AG10803 (cell line): ENCODE results near the gene PRR5L.

Experiments
- DNase-seq: peaks from one replicate; pipeline ENCODE4 v3.0.0; 2010; ENCODE audit warnings: low read depth
- H3K4me3 ChIP-seq: 2 replicates; pipeline ENCODE4 v1.5.1; 2011; ENCODE audit warnings: mild to moderate bottlenecking, low read length, control low read depth
- CTCF ChIP-seq: conservative IDR thresholded peaks from 2 replicates; pipeline ENCODE4 v1.5.1; 2011; ENCODE audit warnings: mild to moderate bottlenecking, low read length, control low read depth, inconsistent platforms

The PRR5L gene

DNA sequence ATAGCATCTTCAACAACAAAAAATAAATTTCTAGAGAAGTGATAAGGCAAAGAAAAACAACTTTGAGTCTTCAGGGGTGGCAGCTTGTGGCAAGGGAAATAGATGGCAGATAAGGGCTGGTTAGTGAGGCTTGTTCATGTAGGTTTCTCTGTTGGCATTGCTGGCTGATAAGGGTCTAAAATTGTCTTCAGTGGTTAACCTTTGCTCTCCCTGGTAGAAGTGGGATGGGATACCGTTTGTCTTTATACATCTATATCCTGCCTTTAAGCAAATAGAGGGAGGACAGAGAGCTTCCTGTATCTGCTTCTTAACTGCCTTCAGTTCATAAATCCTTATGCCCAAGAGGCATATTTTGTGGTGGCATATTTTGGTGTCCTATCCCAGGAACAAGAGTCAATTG lies 156.9 kb downstream of the PRR5L start:
- TF ChIP-seq CTCF: no peak
- no peak for DNase-seq
- no peak overlapping the region for H3K4me3 ChIP-seq

DNA sequence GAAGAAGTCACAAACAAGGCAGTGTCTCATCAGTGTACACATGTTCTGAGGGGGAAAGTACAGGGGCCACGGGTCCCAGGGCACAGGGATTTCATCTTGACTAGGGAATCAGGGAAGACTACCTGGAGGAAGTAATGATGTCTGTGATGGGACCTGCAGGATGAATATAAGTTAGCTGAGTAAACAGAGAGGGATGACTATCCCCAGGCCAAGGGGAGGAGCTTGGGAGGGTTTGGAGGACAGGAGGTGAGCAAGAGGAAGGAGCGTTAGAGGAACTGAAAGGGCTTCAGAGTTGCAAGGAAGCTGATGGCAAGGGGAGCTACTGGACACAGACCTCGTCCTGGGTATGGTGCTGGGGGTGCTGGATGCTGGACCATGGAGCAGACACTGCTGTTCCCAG lies 157.6 kb downstream of the PRR5L start:
- TF ChIP-seq CTCF: no peak
- H3K4me3 ChIP-seq: no peak overlapping the region
- no peak for DNase-seq

GRCh38 chr11:36454551-36454940 lies 158.5 kb downstream of the PRR5L start:
- no peak for DNase-seq
- H3K4me3 ChIP-seq: no peak overlapping the region
- TF ChIP-seq CTCF: no peak

DNA sequence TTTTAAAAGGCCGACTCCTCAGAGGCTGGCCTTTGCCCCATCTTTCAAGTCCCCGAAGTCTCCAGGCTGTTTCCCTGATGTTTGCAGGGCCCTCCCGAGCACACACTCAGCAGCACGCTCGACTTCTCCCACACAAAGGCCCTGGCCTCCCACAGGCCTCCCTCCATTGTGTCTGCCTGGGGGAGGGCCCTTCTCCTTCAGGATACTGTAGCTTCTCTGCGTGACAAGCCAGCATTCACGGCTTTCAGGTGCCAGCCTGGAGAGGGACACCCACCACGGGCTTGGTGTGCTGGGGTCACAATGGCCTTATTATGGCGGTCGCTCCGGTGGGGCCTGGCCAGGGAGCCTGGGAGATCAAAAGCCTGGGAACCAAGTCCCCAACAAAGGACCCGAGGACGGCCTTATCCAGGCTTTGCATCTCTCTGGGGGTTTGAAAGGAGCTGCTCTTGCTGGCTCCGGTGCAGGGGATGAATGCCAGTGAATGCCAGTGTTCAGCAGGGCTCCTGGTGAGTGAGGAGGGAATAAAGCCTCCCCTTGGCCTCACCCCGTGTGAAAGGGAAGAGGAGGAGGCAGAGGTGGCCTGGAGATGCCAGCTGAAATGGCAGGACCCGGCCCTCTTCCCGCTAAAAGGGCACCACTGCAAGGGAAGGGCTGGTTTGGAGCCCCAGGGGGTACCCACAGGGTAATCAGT lies 159.0 kb downstream of the PRR5L start:
- no peak for TF ChIP-seq CTCF
- peak; percentile 37 for DNase-seq
- no peak overlapping the region; the same call in 1 of the 2 replicates for H3K4me3 ChIP-seq

DNA sequence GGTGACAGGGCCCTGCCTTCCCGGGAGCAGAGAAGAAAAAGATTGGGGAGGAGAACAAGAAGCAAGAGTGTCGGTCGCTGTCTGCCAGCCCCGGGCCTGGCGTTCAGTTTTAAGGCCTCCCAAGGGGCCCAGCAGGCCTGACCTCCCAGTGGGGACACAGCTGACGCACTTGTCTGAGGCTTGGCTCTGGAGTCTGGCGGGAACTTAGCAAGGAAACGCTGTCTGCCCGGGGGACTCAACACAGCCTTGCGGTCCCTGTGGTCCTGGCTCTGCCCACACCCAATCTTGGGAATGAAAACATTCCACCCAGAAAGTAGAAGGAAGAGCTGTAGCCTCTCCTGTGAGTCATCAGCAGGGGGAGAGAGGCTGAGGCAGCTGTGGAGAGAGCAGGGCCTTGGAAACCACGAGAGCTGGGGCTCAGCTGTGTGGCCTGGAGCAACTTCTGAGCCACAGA lies 159.6 kb downstream of the PRR5L start:
- DNase-seq: peak; percentile 100
- TF ChIP-seq CTCF: 0 out of 2 replicates have a peak, but pooled peaks have one; percentile 16
- H3K4me3 ChIP-seq: no peak overlapping the region

DNA sequence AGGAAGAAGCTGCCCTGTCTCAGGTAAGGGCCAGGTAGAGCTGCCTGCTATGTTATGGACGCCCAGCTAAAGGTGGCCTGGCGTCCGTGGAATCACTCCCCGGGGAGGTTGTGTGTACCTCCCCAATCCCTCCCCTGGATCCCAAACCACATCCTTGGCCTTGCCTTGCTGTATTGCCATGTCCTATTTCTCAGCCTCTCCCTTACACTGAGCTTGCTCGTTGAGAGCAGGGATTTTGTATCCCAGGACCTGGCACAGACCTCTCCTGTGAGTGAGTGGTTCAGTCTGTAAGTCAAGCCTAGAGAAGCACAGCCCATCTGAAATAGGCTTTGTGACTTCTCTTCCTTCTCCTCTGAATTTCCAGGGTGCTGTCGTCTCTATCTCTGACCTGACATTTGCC lies 160.1 kb downstream of the PRR5L start:
- no peak for TF ChIP-seq CTCF
- peak; percentile 83 for DNase-seq
- no peak overlapping the region for H3K4me3 ChIP-seq

DNA sequence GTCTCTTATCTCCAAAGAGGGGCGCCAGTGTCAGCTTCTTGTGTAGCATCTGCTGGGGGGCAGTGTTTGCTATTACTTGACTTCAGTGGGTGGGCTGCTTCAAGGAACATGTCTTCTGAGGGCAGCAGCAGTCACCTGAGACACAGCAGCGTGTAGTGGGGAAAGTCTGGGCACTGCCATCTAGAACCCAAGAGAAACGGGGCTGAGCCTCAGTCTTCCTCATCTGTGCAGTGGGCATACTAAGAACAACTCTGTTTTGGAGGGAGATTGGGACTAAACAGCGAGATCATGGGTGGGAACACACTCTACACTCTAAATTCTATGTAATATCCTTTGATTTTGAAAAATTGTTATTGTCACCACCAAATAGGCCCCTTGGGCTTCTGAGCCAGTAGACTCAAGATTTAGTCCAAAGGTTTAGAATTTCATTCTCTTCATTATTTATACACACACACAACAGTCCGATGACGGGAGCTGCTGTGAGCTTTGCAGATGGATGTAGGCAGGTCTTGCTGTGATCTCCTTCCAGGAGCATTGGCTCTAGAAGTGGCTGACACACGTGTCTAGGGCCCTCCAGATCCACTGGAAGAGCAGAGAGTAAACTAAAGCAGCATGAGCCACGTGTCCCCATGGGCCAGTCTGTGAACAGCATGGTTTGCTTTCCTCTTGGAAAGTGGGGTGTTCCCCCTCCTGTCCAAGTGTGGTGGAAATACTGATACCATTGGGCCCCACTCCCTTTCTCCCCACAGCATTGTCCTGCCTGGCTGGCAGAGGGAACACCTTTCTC lies 162.2 kb downstream of the PRR5L start:
- H3K4me3 ChIP-seq: no peak overlapping the region
- DNase-seq: no peak
- TF ChIP-seq CTCF: no peak
